DND-41 (cell line): ENCODE data around the gene NXN.

Experiments used
- CTCF ChIP-seq: IDR thresholded peaks from 2 replicates; pipeline ENCODE4 v1.5.1; 2012; ENCODE audit warnings: borderline replicate concordance, low read length, moderate library complexity, mild to moderate bottlenecking; ENCODE audit not compliant: poor library complexity, severe bottlenecking; ENCODE audit errors: extremely low read depth
- EZH2 ChIP-seq: IDR thresholded peaks from 3 replicates; pipeline ENCODE4 v1.6.1; 2012; ENCODE audit warnings: borderline replicate concordance, low read depth, mild to moderate bottlenecking, moderate library complexity, low read length, inconsistent platforms; ENCODE audit not compliant: severe bottlenecking

GRCh38 chr17:970364-970763 lies 9.2 kb downstream of the NXN start:
- TF ChIP-seq CTCF (no peak), EZH2 (no peak)
